ENCODE data around the gene FAM83E. TPM values are rescaled to one million over a fixed set of nuclear protein-coding genes. Genes with fewer than 3 reads are reported as not detected.

The FAM83E gene
- total RNA-seq, 1 donor from 2014 or later, result 3.2 TPM

GRCh38 chr19:48596679-48597465, 18.0 kb downstream of the FAM83E start:
- Histone ChIP-seq H3K4me3 (no peak overlapping the region), H3K9me3 (no peaks in the 10 kb centered on the region), H3K27ac (no peak overlapping the region), H3K27me3 (no peaks in the 10 kb centered on the region), H3K4me1 (no peaks in the 10 kb centered on the region), H3K36me3 (no peaks in the 10 kb centered on the region)
- no peak for DNase-seq (ENCODE audit: extremely low spot score in 2 of 2)
- intact Hi-C loops (cut with DNase I), result no loop called here
- TF ChIP-seq POLR2AphosphoS5 (IDR thresholded peaks at IDR 0.05; ENCODE audit: insufficient read depth in 1 of 2, low read depth in 1 of 2) (no peak), CTCF (IDR thresholded peaks at IDR 0.05) (no peak), POLR2A (IDR thresholded peaks at IDR 0.05) (no peak)

- Histone ChIP-seq H3K27me3 (no peaks in the 10 kb centered on the region), H3K4me1 (no peaks in the 10 kb centered on the region), H3K27ac (no peak overlapping the region), H3K36me3 (no peaks in the 10 kb centered on the region), H3K4me3 (no peak overlapping the region), H3K9me3 (no peaks in the 10 kb centered on the region)
- no peak for DNase-seq (ENCODE audit: extremely low spot score in 2 of 2)
- TF ChIP-seq POLR2A (IDR thresholded peaks at IDR 0.05), result no peak
- TF ChIP-seq CTCF (IDR thresholded peaks at IDR 0.05), result no peak
- TF ChIP-seq POLR2AphosphoS5 (IDR thresholded peaks at IDR 0.05; ENCODE audit: insufficient read depth in 1 of 2, low read depth in 1 of 2), result no peak
- intact Hi-C loops (cut with DNase I), result no loop called here
Observed at GRCh38 chr19:48596237-48596636, 18.6 kb downstream of the FAM83E start.

- Histone ChIP-seq H3K4me3 (no peak overlapping the region), H3K27me3 (no peaks in the 10 kb centered on the region), H3K4me1 (no peaks in the 10 kb centered on the region), H3K27ac (no peak overlapping the region), H3K36me3 (no peaks in the 10 kb centered on the region), H3K9me3 (no peaks in the 10 kb centered on the region)
- TF ChIP-seq POLR2A (IDR thresholded peaks at IDR 0.05) (no peak), CTCF (IDR thresholded peaks at IDR 0.05) (no peak), POLR2AphosphoS5 (IDR thresholded peaks at IDR 0.05; ENCODE audit: insufficient read depth in 1 of 2, low read depth in 1 of 2) (no peak)
- intact Hi-C loops (cut with DNase I), result no loop called here
- DNase-seq (ENCODE audit: extremely low spot score in 2 of 2), result no peak
Observed at GRCh38 chr19:48595833-48596232, 19.0 kb downstream of the FAM83E start.

- intact Hi-C loops (cut with DNase I), result no loop called here
- no peaks in the 10 kb centered on the region for H3K36me3 ChIP-seq
- no peak overlapping the region for H3K4me3 ChIP-seq
- DNase-seq (ENCODE audit: extremely low spot score in 2 of 2), result no peak
- H3K9me3 ChIP-seq, result no peaks in the 10 kb centered on the region
- TF ChIP-seq POLR2AphosphoS5 (IDR thresholded peaks at IDR 0.05; ENCODE audit: insufficient read depth in 1 of 2, low read depth in 1 of 2) (no peak), POLR2A (IDR thresholded peaks at IDR 0.05) (no peak), CTCF (IDR thresholded peaks at IDR 0.05) (no peak)
- no peak overlapping the region for H3K27ac ChIP-seq
- H3K27me3 ChIP-seq, result no peaks in the 10 kb centered on the region
- no peaks in the 10 kb centered on the region for H3K4me1 ChIP-seq
Observed at GRCh38 chr19:48595171-48595570, 19.7 kb downstream of the FAM83E start.

GRCh38 chr19:48591021-48591420, 23.9 kb downstream of the FAM83E start:
- no peak for TF ChIP-seq POLR2AphosphoS5 (IDR thresholded peaks at IDR 0.05; ENCODE audit: insufficient read depth in 1 of 2, low read depth in 1 of 2)
- TF ChIP-seq POLR2A (IDR thresholded peaks at IDR 0.05), result no peak
- TF ChIP-seq CTCF (IDR thresholded peaks at IDR 0.05), result no peak
- H3K9me3 ChIP-seq, result no peaks in the 10 kb centered on the region
- H3K27me3 ChIP-seq, result no peaks in the 10 kb centered on the region
- no peaks in the 10 kb centered on the region for H3K36me3 ChIP-seq
- no peak for DNase-seq (ENCODE audit: extremely low spot score in 2 of 2)
- no peak overlapping the region for H3K27ac ChIP-seq
- no peak overlapping the region for H3K4me3 ChIP-seq
- intact Hi-C loops (cut with DNase I), result no loop called here
- peaks cover 23% of the 10 kb centered on the region for H3K4me1 ChIP-seq
